GM12878 (cell line): Measurements from ENCODE around the gene HOOK1.

Experiments used
- CBX3 ChIP-seq: fragments of 200-600 bp; sonication (generic); IDR thresholded peaks from 2 replicates; pipeline ENCODE4 v1.6.1; 2016; ENCODE audit warnings: low read depth, borderline replicate concordance
- CEBPB ChIP-seq, 2 experiments: fragments of 150-350 bp in 1 of 2; IDR thresholded peaks; 2 replicates each; pipeline ENCODE4 v1.6.1; 2012 to 2014; ENCODE audit warnings: low read depth in 2 of 2, low read length in 2 of 2, borderline replicate concordance in 1 of 2, inconsistent platforms in 1 of 2
- CTCF ChIP-seq, 3 experiments: IDR thresholded peaks in 2 of 3; conservative IDR thresholded peaks in 1 of 3; 2 replicates each; pipeline ENCODE4 v1.5.1; 2011; ENCODE audit warnings: low read depth in 3 of 3, low read length in 3 of 3, mild to moderate bottlenecking in 3 of 3, control low read depth in 2 of 3, moderate library complexity in 2 of 3, inconsistent platforms in 1 of 3, mixed read lengths in 1 of 3; ENCODE audit not compliant: control insufficient read depth in 2 of 3, insufficient read depth in 1 of 3; ENCODE audit errors: extremely low read depth in 1 of 3
- EZH2 ChIP-seq: IDR thresholded peaks from 2 replicates; pipeline ENCODE4 v1.6.1; 2012; ENCODE audit warnings: low read depth, mild to moderate bottlenecking, control low read depth, inconsistent platforms, low read length, borderline replicate concordance; ENCODE audit not compliant: control insufficient read depth
- FOXM1 ChIP-seq: IDR thresholded peaks from 2 replicates; pipeline ENCODE4 v1.6.1; 2012; ENCODE audit warnings: low read depth, mild to moderate bottlenecking, inconsistent platforms, low read length, moderate library complexity
- HDGF ChIP-seq: fragments of 450-650 bp; IDR thresholded peaks from 2 replicates; pipeline ENCODE4 v1.6.1; 2016; ENCODE audit warnings: antibody characterized with exemption
- PAX5 ChIP-seq: IDR thresholded peaks from 2 replicates; pipeline ENCODE4 v1.6.1; 2011; ENCODE audit warnings: low read depth, low read length, borderline replicate concordance
- PAX8 ChIP-seq: fragments of 450-650 bp; IDR thresholded peaks from 2 replicates; pipeline ENCODE4 v1.6.1; 2017; ENCODE audit warnings: mild to moderate bottlenecking, moderate library complexity
- POLR2A ChIP-seq: IDR thresholded peaks from 2 replicates; pipeline ENCODE4 v1.6.1; 2011; ENCODE audit warnings: low read depth, mild to moderate bottlenecking, low read length
- RAD21 ChIP-seq: IDR thresholded peaks from 2 replicates; pipeline ENCODE4 v1.6.1; 2011; ENCODE audit warnings: mild to moderate bottlenecking, low read depth, low read length, moderate library complexity; ENCODE audit not compliant: insufficient read depth
- SMARCA5 ChIP-seq: fragments of 450-650 bp; IDR thresholded peaks from 2 replicates; pipeline ENCODE4 v1.6.1; 2017; ENCODE audit warnings: mild to moderate bottlenecking
- YBX1 ChIP-seq: fragments of 450-650 bp; IDR thresholded peaks from 2 replicates; pipeline ENCODE4 v1.6.1; 2016; ENCODE audit warnings: antibody characterized with exemption

GRCh38 chr1:59917026-59917784 lies 102.5 kb downstream of the HOOK1 start:
- TF ChIP-seq EZH2 (no peak), PAX5 (no peak), SMARCA5 (no peak), RAD21 (no peak), POLR2A (no peak), CTCF (IDR thresholded peaks at IDR 0.05 in 2 of 3, conservative IDR thresholded peaks at IDR 0.05 in 1 of 3; ENCODE audit: control insufficient read depth in 2 of 3, extremely low read depth in 1 of 3, insufficient read depth in 1 of 3, low read depth in 3 of 3, low read length in 3 of 3) (no peak), YBX1 (no peak), FOXM1 (no peak), HDGF (no peak), CBX3 (no peak), PAX8 (no peak), CEBPB (IDR thresholded peaks at IDR 0.05; ENCODE audit: borderline replicate concordance in 1 of 2, low read depth in 2 of 2, low read length in 2 of 2) (no peak)
